SIG-M5 (cell line): ENCODE data around the gene DCUN1D1.
"Not testable (repeated sequence)": the region's sequence is repeated elsewhere in the genome, so short reads cannot be mapped to it uniquely, and the experiment has no call there.

Experiments used
- DNase-seq: peaks from one replicate; lab custom pipeline; 2025; lab: John Stamatoyannopoulos, UW

DCUN1D1 gene

DNA sequence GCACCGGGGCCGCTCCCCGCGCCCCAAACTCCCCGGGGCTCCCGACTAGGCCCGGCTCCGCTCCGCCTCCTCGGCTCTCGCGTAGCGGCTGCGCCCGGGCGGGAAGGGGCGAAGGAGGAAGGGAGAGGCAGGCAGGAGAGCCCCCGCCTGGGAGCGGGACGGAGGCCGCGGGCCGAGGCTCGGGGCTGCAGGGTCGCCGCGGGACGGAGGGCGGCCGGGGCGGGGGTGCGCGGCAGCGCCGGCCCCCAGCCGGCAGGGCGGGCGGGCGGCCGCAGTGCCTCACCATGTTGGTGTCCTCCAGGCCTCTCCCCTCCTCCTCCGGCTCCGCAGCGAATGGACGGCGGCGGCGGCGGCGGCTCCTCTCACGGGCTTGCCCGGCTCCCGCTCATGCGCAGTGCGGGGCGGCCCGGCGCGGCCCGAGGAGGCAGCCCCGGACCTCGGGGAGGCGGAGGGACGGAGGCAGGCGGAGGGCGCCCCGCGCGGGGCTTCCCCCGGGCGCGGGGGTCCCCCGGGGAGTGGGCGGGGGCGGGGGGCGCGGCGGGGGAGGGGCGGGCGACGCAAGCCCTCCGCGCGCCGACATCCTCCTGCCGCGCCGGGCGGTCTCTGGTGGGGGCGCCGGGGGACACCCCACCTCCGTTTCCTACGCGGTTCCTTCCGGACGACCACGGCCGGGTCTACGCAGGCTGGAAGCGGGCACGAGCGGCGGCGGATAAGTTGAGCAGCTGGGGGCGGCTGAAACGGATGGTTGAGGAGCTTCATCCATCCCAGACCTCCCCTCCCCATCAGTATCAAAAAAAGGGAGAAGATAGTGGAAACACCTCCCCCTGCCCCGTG, at the start of gene DCUN1D1:
TSS of gene DCUN1D1 (minus strand) at position 335 of the 834 bp plus-strand sequence. CDS start at position 286, 49 bp downstream.
- DNase-seq = peak; percentile 4

DNA sequence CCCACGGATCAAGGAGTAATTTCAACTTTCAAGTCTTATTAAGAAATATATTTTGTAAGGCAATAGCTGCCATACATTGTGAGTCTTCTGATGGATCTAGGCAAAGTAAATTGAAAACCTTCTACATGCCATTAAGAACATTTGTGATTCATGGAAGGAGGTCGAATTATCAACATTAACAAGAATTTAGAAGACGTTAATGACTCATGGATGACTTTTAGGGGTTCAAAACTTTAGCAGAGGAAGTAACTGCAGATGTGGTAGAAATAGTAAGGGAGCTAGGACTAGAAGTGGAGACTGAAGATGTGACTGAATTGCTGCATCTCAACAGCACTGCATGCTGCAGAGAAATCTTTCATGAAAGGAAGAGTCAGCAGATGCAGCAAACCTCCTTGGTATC, 48.1 kb upstream of the DCUN1D1 start:
- no peak for DNase-seq

DNA sequence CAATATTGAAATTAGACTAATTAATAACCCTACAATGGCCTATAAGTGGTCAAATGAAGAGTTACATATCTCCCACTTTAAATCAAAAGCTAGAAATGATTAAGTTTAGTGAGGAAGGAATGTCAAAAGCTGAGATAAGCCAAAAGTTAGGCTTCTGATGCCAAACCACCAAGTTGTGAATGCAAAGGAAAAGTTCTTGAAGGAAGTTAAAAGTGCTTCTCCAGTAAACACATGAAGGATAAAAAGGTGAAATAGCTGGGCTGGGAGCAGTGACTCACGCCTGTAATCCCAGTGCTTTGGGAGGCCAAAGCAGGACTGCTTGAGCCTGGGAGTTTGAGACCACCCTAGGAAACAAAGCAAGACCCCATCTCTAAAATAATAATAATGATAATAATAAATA, 46.9 kb upstream of the DCUN1D1 start:
- DNase-seq = no peak

DNA sequence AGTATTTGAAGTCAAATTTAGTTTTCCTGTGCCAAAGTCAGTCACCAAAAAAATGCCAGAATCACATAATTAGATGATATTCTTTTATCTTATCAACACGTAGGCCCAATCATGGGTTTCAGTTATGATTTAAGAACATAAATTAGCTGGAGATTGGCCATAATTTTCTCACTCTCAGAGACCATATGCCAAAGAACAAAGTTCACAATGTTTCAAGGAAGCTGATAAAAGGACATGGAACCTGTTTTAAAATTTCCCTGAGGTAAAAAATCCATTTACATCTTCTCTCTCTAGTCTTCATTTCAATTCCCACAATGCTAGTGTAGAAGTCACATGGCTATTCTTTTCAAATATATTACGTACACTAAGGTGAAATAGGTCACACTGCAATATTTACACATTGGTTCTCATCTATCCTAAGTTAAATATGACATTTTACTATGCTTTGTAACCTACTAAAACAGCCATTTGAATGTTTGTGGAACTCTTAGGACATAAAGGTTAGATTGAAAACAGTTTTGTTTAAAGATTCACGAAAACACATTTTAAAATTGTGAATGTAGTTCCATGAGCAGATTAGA, 42.7 kb upstream of the DCUN1D1 start:
- DNase-seq = no peak

GRCh38 chr3:183018421-183019192, 38.3 kb upstream of the DCUN1D1 start:
- DNase-seq = no peak

- DNase-seq = no peak
Measured at GRCh38 chr3:183015185-183015584, 34.8 kb upstream of the DCUN1D1 start.

DNA sequence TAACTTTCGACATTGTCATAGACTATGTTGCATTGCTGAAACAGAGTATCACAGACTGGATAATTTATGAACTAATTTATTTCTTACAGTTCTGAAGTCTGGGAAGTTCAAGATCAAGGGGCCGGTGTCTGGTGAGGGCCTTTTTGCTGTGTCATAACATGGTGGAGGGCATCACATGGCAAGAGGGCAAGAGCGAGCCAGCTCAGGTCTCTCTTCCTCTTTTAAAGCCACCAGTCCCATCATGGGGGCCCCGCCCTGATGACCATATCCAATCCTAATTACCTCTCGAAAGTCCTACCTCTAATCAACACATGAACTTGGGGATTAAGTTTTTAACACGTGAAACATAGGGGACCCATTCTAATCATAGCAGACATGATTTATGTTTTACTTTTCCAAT, 33.5 kb upstream of the DCUN1D1 start:
- no peak for DNase-seq

- DNase-seq = no peak
Measured at GRCh38 chr3:183013074-183013473, 32.7 kb upstream of the DCUN1D1 start.

GRCh38 chr3:183008800-183009199, 28.5 kb upstream of the DCUN1D1 start:
- no peak for DNase-seq

GRCh38 chr3:183008303-183008702, 28.0 kb upstream of the DCUN1D1 start:
- DNase-seq = no peak

DNA sequence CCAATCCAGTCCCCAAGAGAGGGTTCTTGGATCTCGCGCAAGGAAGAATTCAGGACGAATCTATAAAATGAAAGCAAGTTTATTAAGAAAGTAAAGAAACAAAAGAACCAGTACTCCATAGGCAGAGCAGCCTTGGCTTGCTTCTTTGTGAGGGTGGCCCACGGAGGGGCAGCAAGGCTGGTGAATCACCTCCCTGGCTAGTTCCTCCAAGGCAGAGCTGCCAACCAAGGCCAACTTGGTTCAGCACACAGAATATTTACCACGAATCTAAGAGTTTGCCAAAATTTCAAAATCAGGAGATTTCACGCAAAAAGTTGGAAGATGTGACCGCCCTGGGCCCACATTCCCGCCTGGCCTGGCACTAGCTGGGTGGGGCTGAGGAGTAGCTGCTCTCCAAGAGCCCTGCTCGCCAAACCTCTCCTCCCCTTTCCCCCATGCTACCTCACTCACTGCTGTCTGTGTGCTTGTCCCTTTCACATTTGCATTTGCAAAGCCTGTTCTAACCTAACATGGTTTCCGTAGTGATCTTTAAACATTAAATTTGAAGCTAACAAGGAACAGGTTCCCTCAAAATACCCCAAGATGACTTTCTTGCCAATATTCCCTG, 26.2 kb upstream of the DCUN1D1 start:
- no peak for DNase-seq

- DNase-seq = no peak
Measured at GRCh38 chr3:182999767-183000166, 19.4 kb upstream of the DCUN1D1 start.

DNA sequence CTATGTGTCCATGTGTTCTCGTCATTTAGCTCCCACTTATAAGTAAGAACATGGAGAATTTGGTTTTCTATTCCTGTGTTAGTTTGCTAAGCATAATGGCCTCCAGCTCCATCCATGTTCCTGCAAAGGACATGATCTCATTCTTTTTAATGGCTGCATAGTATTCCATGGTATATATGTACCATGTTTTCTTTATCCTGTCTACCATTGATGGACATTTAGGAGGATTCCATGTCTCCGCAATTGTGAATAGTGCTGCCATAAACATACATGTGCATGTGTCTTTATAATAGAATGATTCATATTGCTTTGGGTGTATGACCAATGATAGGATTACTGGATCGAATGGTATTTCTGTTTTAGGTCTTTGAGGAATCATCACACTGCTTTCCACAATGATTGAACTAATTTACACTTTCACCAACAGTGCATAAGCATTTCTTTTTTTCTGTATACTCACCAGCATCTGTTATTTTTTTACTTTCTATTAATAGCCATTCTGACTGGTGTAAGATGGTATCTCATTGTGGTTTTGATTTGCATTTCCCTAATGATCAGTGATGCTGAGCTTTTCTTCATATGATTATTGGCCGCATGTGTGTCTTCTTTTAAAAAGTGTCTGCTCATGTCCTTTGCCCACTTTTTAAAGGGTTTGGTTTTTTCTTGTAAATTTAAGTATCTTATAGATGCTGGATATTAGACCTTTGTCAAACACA, 13.3 kb upstream of the DCUN1D1 start:
- DNase-seq = not testable (repeated sequence)

DNA sequence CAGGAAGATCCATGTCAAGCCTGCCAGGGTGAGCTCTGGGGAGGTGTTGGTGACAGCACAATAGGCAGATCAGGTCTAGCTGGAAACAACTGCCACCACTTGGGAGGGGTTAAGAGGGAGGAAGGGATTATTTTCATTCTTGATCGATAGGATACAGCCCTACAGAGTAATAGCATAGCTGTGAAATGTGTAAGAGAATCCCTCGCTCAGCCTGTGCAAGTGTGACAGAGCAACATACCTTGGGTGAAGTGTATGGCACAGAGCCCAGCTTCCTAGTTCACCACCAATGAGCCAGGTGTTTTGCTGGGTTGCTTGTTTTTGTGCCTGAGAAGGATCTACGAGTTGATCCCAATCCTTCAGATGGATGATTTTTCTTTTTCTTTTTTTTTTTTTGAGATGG, 9.2 kb upstream of the DCUN1D1 start:
- no peak for DNase-seq

- DNase-seq = no peak
Measured at GRCh38 chr3:182986021-182986420, 5.7 kb upstream of the DCUN1D1 start.

DNA sequence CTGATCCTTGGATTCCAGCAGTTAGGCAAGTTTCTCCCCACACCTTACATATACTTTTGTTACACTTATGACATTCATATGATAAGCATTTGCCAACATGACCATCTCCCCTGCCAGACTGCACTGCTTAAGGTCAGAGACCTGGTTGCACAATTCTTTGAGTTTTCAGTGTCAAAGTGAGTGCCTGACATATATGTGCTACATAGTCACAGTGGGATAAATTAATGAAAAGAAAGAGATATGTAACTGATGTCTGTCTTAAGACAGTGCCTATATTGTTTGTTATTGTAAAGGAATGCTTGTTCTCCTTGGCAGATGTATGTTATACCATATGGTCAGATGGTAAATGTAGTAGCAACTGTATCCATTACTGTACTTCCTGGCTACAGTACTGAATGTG, 3.5 kb upstream of the DCUN1D1 start:
- no peak for DNase-seq

- DNase-seq = no peak
Measured at GRCh38 chr3:182981038-182981380, 671 bp upstream of the DCUN1D1 start.

DNA sequence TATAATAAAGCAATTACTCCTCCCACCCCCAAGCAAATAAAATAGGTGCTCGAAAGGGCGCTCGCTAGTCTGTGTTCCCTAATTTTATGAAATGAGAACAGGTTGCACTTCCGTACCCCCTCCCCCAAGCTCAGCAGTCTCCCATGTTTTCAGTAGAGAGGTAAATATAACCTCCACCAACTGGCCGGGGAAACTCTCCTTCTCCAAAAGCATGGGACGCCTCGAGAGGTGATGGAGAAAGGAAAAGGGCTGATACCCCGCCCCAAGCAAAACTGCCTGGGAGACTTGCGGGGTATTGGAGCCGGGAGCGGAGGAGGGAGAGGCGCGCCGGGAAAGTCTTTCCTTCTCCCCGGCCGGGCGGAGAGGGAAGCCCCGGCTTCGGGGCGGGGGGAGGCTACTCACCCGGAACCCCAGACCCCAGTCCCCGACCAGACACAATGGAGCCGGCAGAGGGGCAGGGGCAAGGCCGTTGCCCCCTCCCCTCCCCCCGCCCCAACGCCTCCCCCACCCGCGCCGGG, 605 bp downstream of the DCUN1D1 start:
- DNase-seq = no peak

DNA sequence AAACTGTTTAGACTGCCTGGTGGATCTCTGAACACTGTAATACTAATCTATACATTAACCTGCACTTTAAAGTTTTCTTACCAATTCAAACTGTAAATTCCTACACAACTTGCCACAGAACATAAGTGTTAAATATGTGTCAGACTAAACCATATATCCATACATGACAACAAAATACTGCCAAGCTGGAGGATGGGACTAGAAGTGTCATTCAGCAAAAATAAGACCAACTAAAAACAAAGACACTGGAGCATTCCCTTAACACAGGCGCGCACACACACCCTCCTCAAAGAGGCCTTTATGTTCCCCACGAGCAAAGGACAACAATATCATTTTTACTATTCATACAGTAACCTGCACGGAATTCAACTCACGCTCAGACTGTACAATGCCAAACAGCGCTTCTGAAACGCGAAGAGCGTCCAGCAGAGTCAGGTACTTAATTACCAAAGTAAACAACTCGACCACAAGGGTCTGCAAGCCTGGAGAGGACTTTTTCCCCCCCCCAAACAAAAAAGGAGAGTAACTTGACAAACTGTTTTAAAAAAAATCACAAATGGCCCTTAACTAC, 1.1 kb downstream of the DCUN1D1 start:
- DNase-seq = no peak

DNA sequence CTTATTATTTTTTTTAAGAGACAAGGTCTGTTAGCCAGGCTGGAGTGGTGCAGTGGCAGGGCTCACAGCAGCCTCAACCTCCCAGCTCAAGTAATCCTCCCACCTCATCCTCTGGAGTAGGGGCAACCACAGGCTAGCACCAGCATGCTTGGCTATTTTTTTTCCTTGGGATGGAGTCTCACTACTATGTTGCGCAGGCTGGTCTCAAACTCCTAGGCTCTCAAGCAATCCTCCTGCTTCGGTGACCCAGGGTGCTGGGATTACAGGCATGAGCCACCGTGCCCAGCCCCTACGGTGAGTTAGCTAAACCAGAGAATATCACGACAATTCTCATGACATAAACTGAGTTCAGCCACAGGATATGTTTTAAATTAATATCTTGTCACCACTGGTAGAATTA, 2.0 kb downstream of the DCUN1D1 start:
- no peak for DNase-seq

- no peak for DNase-seq
Measured at GRCh38 chr3:182973047-182973446, 7.3 kb downstream of the DCUN1D1 start.
